GM23338 (cell line): ENCODE results near the gene DIP2B. TPM values are rescaled to one million over a fixed set of nuclear protein-coding genes. Genes with fewer than 3 reads are reported as not detected.
A peak's percentile ranks its signal among the peaks of the same experiment; 100 is the strongest.

Source experiments
- ATAC-seq: fragments of 200-7000 bp; cut with Tn5 transposase; 3 replicates; pipeline ENCODE4 v1.9.1; 2020
- DNase-seq: peaks from one replicate; pipeline ENCODE4 v3.0.0-alpha.2; 2015; ENCODE audit warnings: low spot score
- H2AFZ ChIP-seq: fragments of 200-600 bp; sonication (generic); 2 replicates; pipeline ENCODE4 v1.8.0; 2016; ENCODE audit warnings: antibody characterized with exemption, mild to moderate bottlenecking, moderate library complexity
- H3F3A ChIP-seq: fragments of 200-600 bp; sonication (generic); replicated peaks from 2 replicates; pipeline ENCODE4 v1.8.0; 2017; ENCODE audit warnings: antibody characterized with exemption, mixed run types, low read depth
- H3K27ac ChIP-seq: fragments of 200-600 bp; sonication (generic); 2 replicates; pipeline ENCODE4 v1.6.1; 2016; ENCODE audit warnings: low read depth
- H3K27me3 ChIP-seq: fragments of 200-600 bp; sonication (generic); 2 replicates; pipeline ENCODE4 v1.8.0; 2016; ENCODE audit warnings: mild to moderate bottlenecking, mixed run types, moderate library complexity; ENCODE audit not compliant: insufficient read depth
- H3K36me3 ChIP-seq: fragments of 200-600 bp; sonication (generic); 2 replicates; pipeline ENCODE4 v1.8.0; 2016; ENCODE audit warnings: mild to moderate bottlenecking; ENCODE audit not compliant: insufficient read depth
- H3K4me1 ChIP-seq: fragments of 200-600 bp; sonication (generic); 2 replicates; pipeline ENCODE4 v1.8.0; 2016; ENCODE audit warnings: mild to moderate bottlenecking, moderate library complexity; ENCODE audit not compliant: insufficient read depth
- H3K4me2 ChIP-seq: fragments of 200-600 bp; sonication (generic); 2 replicates; pipeline ENCODE4 v1.7.1; 2017; ENCODE audit warnings: mixed run types
- H3K4me3 ChIP-seq: fragments of 200-600 bp; sonication (generic); 2 replicates; pipeline ENCODE4 v1.6.1; 2016; ENCODE audit warnings: mixed run types
- H3K79me2 ChIP-seq: fragments of 200-600 bp; sonication (generic); replicated peaks from 2 replicates; pipeline ENCODE4 v1.8.0; 2017; ENCODE audit warnings: mild to moderate bottlenecking; ENCODE audit not compliant: insufficient read depth
- H3K9me2 ChIP-seq: fragments of 200-600 bp; sonication (generic); 2 replicates; pipeline ENCODE4 v1.8.0; 2017; ENCODE audit not compliant: insufficient read depth
- H4K20me1 ChIP-seq: fragments of 200-600 bp; sonication (generic); replicated peaks from 2 replicates; pipeline ENCODE4 v1.8.0; 2017; ENCODE audit warnings: mild to moderate bottlenecking; ENCODE audit not compliant: insufficient read depth
- H3K27ac Mint-ChIP-seq: 2 replicates; pipeline ENCODE4 v1.8.0; 2020; ENCODE audit warnings: inconsistent platforms, mild to moderate bottlenecking, moderate library complexity, mixed read lengths
- H3K27me3 Mint-ChIP-seq: 3 replicates; pipeline ENCODE4 v1.8.0; 2022; ENCODE audit warnings: low read depth, mild to moderate bottlenecking, moderate library complexity, mixed read lengths, inconsistent platforms; ENCODE audit not compliant: insufficient read depth, poor library complexity
- H3K36me3 Mint-ChIP-seq: 3 replicates; pipeline ENCODE4 v1.8.0; 2021; ENCODE audit warnings: low read depth, mild to moderate bottlenecking, inconsistent platforms, moderate library complexity, mixed read lengths
- H3K4me1 Mint-ChIP-seq: 3 replicates; pipeline ENCODE4 v1.8.0; 2020; ENCODE audit warnings: mild to moderate bottlenecking, inconsistent platforms, mixed read lengths
- H3K4me3 Mint-ChIP-seq: 3 replicates; pipeline ENCODE4 v1.8.0; 2021; ENCODE audit warnings: moderate library complexity, mild to moderate bottlenecking, inconsistent platforms, mixed read lengths
- H3K9me3 Mint-ChIP-seq: 3 replicates; pipeline ENCODE4 v1.8.0; 2020; ENCODE audit warnings: moderate library complexity, mild to moderate bottlenecking, inconsistent platforms, mixed read lengths
- CREB1 ChIP-seq: fragments of 250-450 bp; sonication (Bioruptor Pico); IDR thresholded peaks from 2 replicates; pipeline ENCODE4 v1.5.0; 2020; ENCODE audit warnings: low read depth, mild to moderate bottlenecking, moderate library complexity
- EZH2 ChIP-seq: fragments of 200-600 bp; sonication (generic); IDR thresholded peaks from one replicate; pipeline ENCODE4 v1.8.0; 2017; ENCODE audit warnings: antibody characterized with exemption, mild to moderate bottlenecking, low read depth; ENCODE audit not compliant: unreplicated experiment
- EZH2phosphoT487 ChIP-seq: fragments of 200-600 bp; sonication (generic); IDR thresholded peaks from one replicate; pipeline ENCODE4 v1.8.1; 2018; ENCODE audit warnings: antibody characterized with exemption; ENCODE audit not compliant: unreplicated experiment
- JUNB ChIP-seq: IDR thresholded peaks from one replicate; pipeline ENCODE4 v1.6.1; 2016; ENCODE audit warnings: antibody characterized with exemption; ENCODE audit not compliant: unreplicated experiment
- NANOG ChIP-seq: IDR thresholded peaks from 2 replicates; pipeline ENCODE4 v1.6.1; 2016; ENCODE audit warnings: antibody characterized with exemption, borderline replicate concordance
- POLR2AphosphoS5 ChIP-seq: IDR thresholded peaks from 2 replicates; pipeline ENCODE4 v1.6.1; 2016; ENCODE audit warnings: antibody characterized with exemption, low read depth
- ZNF331 ChIP-seq: fragments of 250-450 bp; sonication (Bioruptor Pico); IDR thresholded peaks from 2 replicates; pipeline ENCODE4 v1.5.0; 2020; ENCODE audit warnings: low read depth, mild to moderate bottlenecking, moderate library complexity
- polyA plus RNA-seq: library from polyadenylated mRNA; unstranded; fragments of >200 nt; fragmentation: Nextera tagmentation; extraction: Ambion mirVana; gene quantifications from 2 replicates; pipeline ENCODE4 v1.2.1, GENCODE V29; 2016
- total RNA-seq: library from RNA; depleted of rRNA; stranded (reverse); fragments of >200 nt; shearing (Covaris generic); gene quantifications from 2 replicates; pipeline ENCODE4 v1.2.3, GENCODE V29; 2014
- TF ChIP-seq, protein P1 (sequence below): IDR thresholded peaks from one replicate; pipeline ENCODE4 v1.6.1; 2018; ENCODE audit warnings: antibody characterized with exemption; ENCODE audit not compliant: unreplicated experiment
- TF ChIP-seq, protein P2 (sequence below): fragments of 250-450 bp; sonication (Bioruptor Pico); IDR thresholded peaks from 2 replicates; pipeline ENCODE4 v1.5.0; 2020; ENCODE audit warnings: mild to moderate bottlenecking, moderate library complexity

DIP2B gene
- total and polyA plus RNA-seq, 2 experiments from 2014 or later, result 8.0 to 36.4 TPM

- H3K27me3 ChIP-seq, result no peaks in the 10 kb centered on the region
- H3K9me3 Mint-ChIP-seq, result no peaks in the 10 kb centered on the region; the same call in 2 of the 3 replicates
- H3K4me1 ChIP-seq, result no peaks in the 10 kb centered on the region
- no peaks in the 10 kb centered on the region for H3K36me3 Mint-ChIP-seq
- H2AFZ ChIP-seq, result no peak overlapping the region
- TF ChIP-seq, protein P1, sequence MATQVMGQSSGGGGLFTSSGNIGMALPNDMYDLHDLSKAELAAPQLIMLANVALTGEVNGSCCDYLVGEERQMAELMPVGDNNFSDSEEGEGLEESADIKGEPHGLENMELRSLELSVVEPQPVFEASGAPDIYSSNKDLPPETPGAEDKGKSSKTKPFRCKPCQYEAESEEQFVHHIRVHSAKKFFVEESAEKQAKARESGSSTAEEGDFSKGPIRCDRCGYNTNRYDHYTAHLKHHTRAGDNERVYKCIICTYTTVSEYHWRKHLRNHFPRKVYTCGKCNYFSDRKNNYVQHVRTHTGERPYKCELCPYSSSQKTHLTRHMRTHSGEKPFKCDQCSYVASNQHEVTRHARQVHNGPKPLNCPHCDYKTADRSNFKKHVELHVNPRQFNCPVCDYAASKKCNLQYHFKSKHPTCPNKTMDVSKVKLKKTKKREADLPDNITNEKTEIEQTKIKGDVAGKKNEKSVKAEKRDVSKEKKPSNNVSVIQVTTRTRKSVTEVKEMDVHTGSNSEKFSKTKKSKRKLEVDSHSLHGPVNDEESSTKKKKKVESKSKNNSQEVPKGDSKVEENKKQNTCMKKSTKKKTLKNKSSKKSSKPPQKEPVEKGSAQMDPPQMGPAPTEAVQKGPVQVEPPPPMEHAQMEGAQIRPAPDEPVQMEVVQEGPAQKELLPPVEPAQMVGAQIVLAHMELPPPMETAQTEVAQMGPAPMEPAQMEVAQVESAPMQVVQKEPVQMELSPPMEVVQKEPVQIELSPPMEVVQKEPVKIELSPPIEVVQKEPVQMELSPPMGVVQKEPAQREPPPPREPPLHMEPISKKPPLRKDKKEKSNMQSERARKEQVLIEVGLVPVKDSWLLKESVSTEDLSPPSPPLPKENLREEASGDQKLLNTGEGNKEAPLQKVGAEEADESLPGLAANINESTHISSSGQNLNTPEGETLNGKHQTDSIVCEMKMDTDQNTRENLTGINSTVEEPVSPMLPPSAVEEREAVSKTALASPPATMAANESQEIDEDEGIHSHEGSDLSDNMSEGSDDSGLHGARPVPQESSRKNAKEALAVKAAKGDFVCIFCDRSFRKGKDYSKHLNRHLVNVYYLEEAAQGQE, result no peak
- TF ChIP-seq POLR2AphosphoS5 (no peak), JUNB (no peak), NANOG (no peak), CREB1 (CRISPR knock-in tag) (no peak), EZH2phosphoT487 (no peak), EZH2 (no peak), ZNF331 (no peak)
- TF ChIP-seq, protein P2, sequence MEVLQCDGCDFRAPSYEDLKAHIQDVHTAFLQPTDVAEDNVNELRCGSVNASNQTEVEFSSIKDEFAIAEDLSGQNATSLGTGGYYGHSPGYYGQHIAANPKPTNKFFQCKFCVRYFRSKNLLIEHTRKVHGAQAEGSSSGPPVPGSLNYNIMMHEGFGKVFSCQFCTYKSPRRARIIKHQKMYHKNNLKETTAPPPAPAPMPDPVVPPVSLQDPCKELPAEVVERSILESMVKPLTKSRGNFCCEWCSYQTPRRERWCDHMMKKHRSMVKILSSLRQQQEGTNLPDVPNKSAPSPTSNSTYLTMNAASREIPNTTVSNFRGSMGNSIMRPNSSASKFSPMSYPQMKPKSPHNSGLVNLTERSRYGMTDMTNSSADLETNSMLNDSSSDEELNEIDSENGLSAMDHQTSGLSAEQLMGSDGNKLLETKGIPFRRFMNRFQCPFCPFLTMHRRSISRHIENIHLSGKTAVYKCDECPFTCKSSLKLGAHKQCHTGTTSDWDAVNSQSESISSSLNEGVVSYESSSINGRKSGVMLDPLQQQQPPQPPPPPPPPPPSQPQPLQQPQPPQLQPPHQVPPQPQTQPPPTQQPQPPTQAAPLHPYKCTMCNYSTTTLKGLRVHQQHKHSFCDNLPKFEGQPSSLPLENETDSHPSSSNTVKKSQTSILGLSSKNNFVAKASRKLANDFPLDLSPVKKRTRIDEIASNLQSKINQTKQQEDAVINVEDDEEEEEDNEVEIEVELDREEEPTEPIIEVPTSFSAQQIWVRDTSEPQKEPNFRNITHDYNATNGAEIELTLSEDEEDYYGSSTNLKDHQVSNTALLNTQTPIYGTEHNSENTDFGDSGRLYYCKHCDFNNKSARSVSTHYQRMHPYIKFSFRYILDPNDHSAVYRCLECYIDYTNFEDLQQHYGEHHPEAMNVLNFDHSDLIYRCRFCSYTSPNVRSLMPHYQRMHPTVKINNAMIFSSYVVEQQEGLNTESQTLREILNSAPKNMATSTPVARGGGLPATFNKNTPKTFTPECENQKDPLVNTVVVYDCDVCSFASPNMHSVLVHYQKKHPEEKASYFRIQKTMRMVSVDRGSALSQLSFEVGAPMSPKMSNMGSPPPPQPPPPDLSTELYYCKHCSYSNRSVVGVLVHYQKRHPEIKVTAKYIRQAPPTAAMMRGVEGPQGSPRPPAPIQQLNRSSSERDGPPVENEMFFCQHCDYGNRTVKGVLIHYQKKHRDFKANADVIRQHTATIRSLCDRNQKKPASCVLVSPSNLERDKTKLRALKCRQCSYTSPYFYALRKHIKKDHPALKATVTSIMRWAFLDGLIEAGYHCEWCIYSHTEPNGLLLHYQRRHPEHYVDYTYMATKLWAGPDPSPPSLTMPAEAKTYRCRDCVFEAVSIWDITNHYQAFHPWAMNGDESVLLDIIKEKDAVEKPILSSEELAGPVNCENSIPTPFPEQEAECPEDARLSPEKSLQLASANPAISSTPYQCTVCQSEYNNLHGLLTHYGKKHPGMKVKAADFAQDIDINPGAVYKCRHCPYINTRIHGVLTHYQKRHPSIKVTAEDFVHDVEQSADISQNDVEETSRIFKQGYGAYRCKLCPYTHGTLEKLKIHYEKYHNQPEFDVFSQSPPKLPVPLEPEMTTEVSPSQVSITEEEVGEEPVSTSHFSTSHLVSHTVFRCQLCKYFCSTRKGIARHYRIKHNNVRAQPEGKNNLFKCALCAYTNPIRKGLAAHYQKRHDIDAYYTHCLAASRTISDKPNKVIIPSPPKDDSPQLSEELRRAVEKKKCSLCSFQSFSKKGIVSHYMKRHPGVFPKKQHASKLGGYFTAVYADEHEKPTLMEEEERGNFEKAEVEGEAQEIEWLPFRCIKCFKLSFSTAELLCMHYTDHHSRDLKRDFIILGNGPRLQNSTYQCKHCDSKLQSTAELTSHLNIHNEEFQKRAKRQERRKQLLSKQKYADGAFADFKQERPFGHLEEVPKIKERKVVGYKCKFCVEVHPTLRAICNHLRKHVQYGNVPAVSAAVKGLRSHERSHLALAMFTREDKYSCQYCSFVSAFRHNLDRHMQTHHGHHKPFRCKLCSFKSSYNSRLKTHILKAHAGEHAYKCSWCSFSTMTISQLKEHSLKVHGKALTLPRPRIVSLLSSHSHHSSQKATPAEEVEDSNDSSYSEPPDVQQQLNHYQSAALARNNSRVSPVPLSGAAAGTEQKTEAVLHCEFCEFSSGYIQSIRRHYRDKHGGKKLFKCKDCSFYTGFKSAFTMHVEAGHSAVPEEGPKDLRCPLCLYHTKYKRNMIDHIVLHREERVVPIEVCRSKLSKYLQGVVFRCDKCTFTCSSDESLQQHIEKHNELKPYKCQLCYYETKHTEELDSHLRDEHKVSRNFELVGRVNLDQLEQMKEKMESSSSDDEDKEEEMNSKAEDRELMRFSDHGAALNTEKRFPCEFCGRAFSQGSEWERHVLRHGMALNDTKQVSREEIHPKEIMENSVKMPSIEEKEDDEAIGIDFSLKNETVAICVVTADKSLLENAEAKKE, result no peak
- DNase-seq, result no peak
- H3F3A ChIP-seq, result no peaks in the 10 kb centered on the region
- H3K79me2 ChIP-seq, result 0 out of 2 replicates have a peak, but pooled peaks cover 1% of the 10 kb centered on the region
- ATAC-seq, result no peak
- H3K27me3 Mint-ChIP-seq, result peaks cover 2% of the 10 kb centered on the region
- no peak overlapping the region for H3K4me3 Mint-ChIP-seq
- H4K20me1 ChIP-seq, result no peaks in the 10 kb centered on the region
- H3K27ac Mint-ChIP-seq, result peak overlapping the region; percentile 52
- no peak overlapping the region for H3K4me2 ChIP-seq
- peaks cover 4% of the 10 kb centered on the region; the same call in 2 of the 3 replicates for H3K4me1 Mint-ChIP-seq
- no peak overlapping the region for H3K4me3 ChIP-seq
- no peaks in the 10 kb centered on the region for H3K9me2 ChIP-seq
- no peak overlapping the region for H3K27ac ChIP-seq
- no peaks in the 10 kb centered on the region for H3K36me3 ChIP-seq
Measured at GRCh38 chr12:50659690-50660424, 155.1 kb downstream of the DIP2B start.
